Naive thymus-derived CD4-positive, alpha-beta T cell (primary cell): ENCODE results near the gene DACT2. TPM values are rescaled to one million over a fixed set of nuclear protein-coding genes. Genes with fewer than 3 reads are reported as not detected.

Experiments
- ATAC-seq: fragments of 150-1000 bp; cut with Tn5 transposase; 2 replicates; pipeline ENCODE4 v1.10.0; 2021; ENCODE audit warnings: mild to moderate bottlenecking, moderate library complexity
- CTCF ChIA-PET: fragments of 350-600 bp; sonication (Branson Sonifier 250); formaldehyde crosslinking; loops from one replicate; lab custom pipeline; 2021; ENCODE audit warnings: antibody characterized with exemption; lab: Charles Lee
- POLR2A ChIA-PET: fragments of 350-600 bp; sonication (Branson Sonifier 250); formaldehyde crosslinking; loops from one replicate; lab custom pipeline; 2021; ENCODE audit warnings: antibody characterized with exemption, inconsistent platforms; lab: Charles Lee
- DNase-seq, 9 donors: peaks; one replicate each; pipeline versions ENCODE4 v3.0.0 to v3.0.0-alpha.2; 2020 to 2022; ENCODE audit warnings: mixed read lengths in 1 of 9
- H3K27ac ChIP-seq: one replicate; pipeline ENCODE4 v1.7.0; 2013; ENCODE audit warnings: mild to moderate bottlenecking, low read depth, low read length, moderate library complexity
- H3K27me3 ChIP-seq, 2 donors: one replicate each; pipeline ENCODE4 v1.7.0; 2013; ENCODE audit warnings: low read length in 2 of 2, mild to moderate bottlenecking in 2 of 2, moderate library complexity in 2 of 2; ENCODE audit not compliant: control insufficient read depth in 2 of 2, insufficient read depth in 2 of 2
- H3K36me3 ChIP-seq, 3 experiments: 1 replicate in 2 of 3; 2 replicates in 1 of 3; pipeline ENCODE4 v1.7.0; 2013; ENCODE audit warnings: low read length in 3 of 3, mild to moderate bottlenecking in 3 of 3, moderate library complexity in 1 of 3; ENCODE audit not compliant: insufficient read depth in 3 of 3, control insufficient read depth in 2 of 3
- H3K4me1 ChIP-seq, 2 donors: one replicate each; pipeline ENCODE4 v1.7.0; 2013; ENCODE audit warnings: low read length in 2 of 2, mild to moderate bottlenecking in 2 of 2, moderate library complexity in 1 of 2; ENCODE audit not compliant: control insufficient read depth in 2 of 2, insufficient read depth in 2 of 2
- H3K4me3 ChIP-seq: 2 replicates; pipeline ENCODE4 v1.7.0; 2013; ENCODE audit warnings: mild to moderate bottlenecking, low read length
- H3K9me3 ChIP-seq, 3 experiments: 1 replicate in 2 of 3; 2 replicates in 1 of 3; pipeline ENCODE4 v1.7.0; 2013; ENCODE audit warnings: low read length in 3 of 3; ENCODE audit not compliant: control insufficient read depth in 2 of 3
- H3K27ac Mint-ChIP-seq, 9 donors: one replicate each; pipeline ENCODE4 v1.8.0; 2020 to 2022; ENCODE audit warnings: mixed read lengths in 9 of 9, mild to moderate bottlenecking in 8 of 9, moderate library complexity in 5 of 9, inconsistent platforms in 2 of 9
- H3K27me3 Mint-ChIP-seq, 5 donors: one replicate each; pipeline ENCODE4 v1.8.0; 2021 to 2022; ENCODE audit warnings: mixed read lengths in 5 of 5, mild to moderate bottlenecking in 1 of 5
- H3K36me3 Mint-ChIP-seq, 5 donors: one replicate each; pipeline ENCODE4 v1.8.0; 2020 to 2022; ENCODE audit warnings: mixed read lengths in 5 of 5, mild to moderate bottlenecking in 3 of 5, inconsistent platforms in 1 of 5
- H3K4me1 Mint-ChIP-seq, 7 donors: one replicate each; pipeline ENCODE4 v1.8.0; 2020 to 2022; ENCODE audit warnings: mixed read lengths in 7 of 7, mild to moderate bottlenecking in 3 of 7, inconsistent platforms in 1 of 7
- H3K4me3 Mint-ChIP-seq, 10 donors: one replicate each; pipeline ENCODE4 v1.8.0; 2020 to 2022; ENCODE audit warnings: mild to moderate bottlenecking in 10 of 10, mixed read lengths in 10 of 10, moderate library complexity in 6 of 10, inconsistent platforms in 2 of 10
- H3K9me3 Mint-ChIP-seq, 11 donors: one replicate each; pipeline ENCODE4 v1.8.0; 2020 to 2022; ENCODE audit warnings: mixed read lengths in 11 of 11, mild to moderate bottlenecking in 4 of 11, inconsistent platforms in 1 of 11, moderate library complexity in 1 of 11
- intact Hi-C, 2 donors: fragments of 100-400 bp; cut with micrococcal nuclease; formaldehyde crosslinking; loops; one replicate each; pipeline ENCODE4 v1.15.1; 2023
- polyA plus RNA-seq, 2 donors: library from polyadenylated mRNA; unstranded; fragments of 300-500 nt; fragmentation: Illumina TruSeq; gene quantifications; one replicate each; pipeline ENCODE4 v1.2.3, GENCODE V29; 2021
- total RNA-seq, 6 experiments: library from RNA in 5 of 6; stranded (reverse) in 5 of 6; gene quantifications; 1 replicate in 5 of 6; 2 replicates in 1 of 6; pipeline ENCODE4 v1.2.3 and lab custom pipeline; 2021 to 2026

DACT2 gene
- total and polyA plus RNA-seq, 7 experiments from 2014 or later: 0.65 TPM; not detected in 6

- Mint-ChIP-seq H3K4me1 (no peaks in the 10 kb centered on the region), H3K9me3 (peaks cover 0 to 4% (median 0%) of the 10 kb centered on the region in 11 donors), H3K36me3 (no peaks in the 10 kb centered on the region), H3K27me3 (peaks cover 0 to 15% (median 6%) of the 10 kb centered on the region in 5 donors), H3K4me3 (no peak overlapping the region), H3K27ac (no peak overlapping the region)
- ATAC-seq (no peak), DNase-seq (no peak)
- intact Hi-C loops: no loop called here
- ChIA-PET CTCF (no interaction called here), POLR2A (no interaction called here)
- Histone ChIP-seq H3K4me1 (no peaks in the 10 kb centered on the region), H3K4me3 (no peak overlapping the region), H3K36me3 (no peaks in the 10 kb centered on the region), H3K27ac (no peak overlapping the region), H3K27me3 (no peaks in the 10 kb centered on the region), H3K9me3 (no peaks in the 10 kb centered on the region)
These were observed 54.8 kb downstream of the DACT2 start for GRCh38 chr6:168264593-168265335.

- ATAC-seq: no peak
- Mint-ChIP-seq H3K27me3 (peaks cover 0 to 24% (median 6%) of the 10 kb centered on the region in 5 donors), H3K36me3 (no peaks in the 10 kb centered on the region), H3K4me1 (no peaks in the 10 kb centered on the region), H3K4me3 (no peak overlapping the region), H3K9me3 (peaks cover 0 to 4% (median 0%) of the 10 kb centered on the region in 11 donors), H3K27ac (no peak overlapping the region)
- Histone ChIP-seq H3K27ac (no peak overlapping the region), H3K27me3 (no peaks in the 10 kb centered on the region), H3K36me3 (no peaks in the 10 kb centered on the region), H3K4me1 (no peaks in the 10 kb centered on the region), H3K9me3 (no peaks in the 10 kb centered on the region), H3K4me3 (no peak overlapping the region)
- ChIA-PET CTCF (no interaction called here), POLR2A (no interaction called here)
- DNase-seq: no peak
- intact Hi-C loops: no loop called here
These were observed 56.1 kb downstream of the DACT2 start for GRCh38 chr6:168263351-168263905.

GRCh38 chr6:168261234-168261633, 58.3 kb downstream of the DACT2 start:
- H3K9me3 ChIP-seq: no peaks in the 10 kb centered on the region
- H3K36me3 ChIP-seq: no peaks in the 10 kb centered on the region
- Mint-ChIP-seq H3K4me3 (no peak overlapping the region), H3K27me3 (peaks cover 0 to 30% (median 6%) of the 10 kb centered on the region in 5 donors), H3K27ac (no peak overlapping the region), H3K36me3 (no peaks in the 10 kb centered on the region), H3K4me1 (peaks cover 0 to 3% (median 0%) of the 10 kb centered on the region in 7 donors), H3K9me3 (peaks cover 0 to 8% (median 5%) of the 10 kb centered on the region in 11 donors)
- no peaks in the 10 kb centered on the region for H3K27me3 ChIP-seq
- no peak for DNase-seq
- ChIA-PET CTCF (no interaction called here), POLR2A (no interaction called here)
- H3K27ac ChIP-seq: no peak overlapping the region
- H3K4me1 ChIP-seq: no peaks in the 10 kb centered on the region
- no peak for ATAC-seq
- intact Hi-C loops: no loop called here
- no peak overlapping the region for H3K4me3 ChIP-seq

GRCh38 chr6:168260420-168260987, 59.1 kb downstream of the DACT2 start:
- POLR2A ChIA-PET: no interaction called here
- H3K27me3 ChIP-seq: no peaks in the 10 kb centered on the region
- H3K36me3 Mint-ChIP-seq: no peaks in the 10 kb centered on the region
- DNase-seq: no peak
- H3K27ac ChIP-seq: no peak overlapping the region
- CTCF ChIA-PET: no interaction called here
- H3K4me1 Mint-ChIP-seq: peaks cover 0 to 3% (median 0%) of the 10 kb centered on the region in 7 donors
- no peaks in the 10 kb centered on the region for H3K36me3 ChIP-seq
- no peak overlapping the region for H3K4me3 Mint-ChIP-seq
- H3K4me3 ChIP-seq: no peak overlapping the region
- H3K4me1 ChIP-seq: no peaks in the 10 kb centered on the region
- no peak overlapping the region for H3K27ac Mint-ChIP-seq
- intact Hi-C loops: no loop called here
- ATAC-seq: no peak
- H3K9me3 ChIP-seq: peaks cover 0 to 3% (median 0%) of the 10 kb centered on the region in 3 experiments
- H3K9me3 Mint-ChIP-seq: peaks cover 0 to 13% (median 6%) of the 10 kb centered on the region in 11 donors
- peaks cover 0 to 35% (median 6%) of the 10 kb centered on the region in 5 donors for H3K27me3 Mint-ChIP-seq

GRCh38 chr6:168258795-168259194, 60.8 kb downstream of the DACT2 start:
- Mint-ChIP-seq H3K27ac (no peak overlapping the region), H3K27me3 (peaks cover 0 to 36% (median 6%) of the 10 kb centered on the region in 5 donors), H3K4me3 (no peak overlapping the region), H3K9me3 (peaks cover 5 to 13% (median 9%) of the 10 kb centered on the region in 11 donors), H3K4me1 (peaks cover 0 to 3% (median 0%) of the 10 kb centered on the region in 7 donors), H3K36me3 (no peaks in the 10 kb centered on the region)
- DNase-seq (no peak), ATAC-seq (no peak)
- H3K27ac ChIP-seq: no peak overlapping the region
- H3K27me3 ChIP-seq: no peaks in the 10 kb centered on the region
- no peaks in the 10 kb centered on the region for H3K36me3 ChIP-seq
- no peak overlapping the region for H3K4me3 ChIP-seq
- intact Hi-C loops: no loop called here
- H3K9me3 ChIP-seq: peaks cover 0 to 7% (median 0%) of the 10 kb centered on the region in 3 experiments
- CTCF ChIA-PET: no interaction called here
- POLR2A ChIA-PET: no interaction called here
- H3K4me1 ChIP-seq: no peaks in the 10 kb centered on the region

GRCh38 chr6:168256940-168257339, 62.6 kb downstream of the DACT2 start:
- ATAC-seq (no peak), DNase-seq (no peak)
- intact Hi-C loops: no loop called here
- Mint-ChIP-seq H3K9me3 (peaks cover 5 to 13% (median 10%) of the 10 kb centered on the region in 11 donors), H3K36me3 (no peaks in the 10 kb centered on the region), H3K4me1 (peaks cover 0 to 3% (median 0%) of the 10 kb centered on the region in 7 donors), H3K4me3 (no peak overlapping the region), H3K27ac (no peak overlapping the region), H3K27me3 (peaks cover 0 to 41% (median 6%) of the 10 kb centered on the region in 5 donors)
- Histone ChIP-seq H3K36me3 (no peaks in the 10 kb centered on the region), H3K4me3 (no peak overlapping the region), H3K27me3 (no peaks in the 10 kb centered on the region), H3K27ac (no peak overlapping the region), H3K9me3 (peaks cover 0 to 7% (median 0%) of the 10 kb centered on the region in 3 experiments), H3K4me1 (no peaks in the 10 kb centered on the region)
- ChIA-PET CTCF (no interaction called here), POLR2A (no interaction called here)
